ENCODE data around the gene TBX15.

DNA sequence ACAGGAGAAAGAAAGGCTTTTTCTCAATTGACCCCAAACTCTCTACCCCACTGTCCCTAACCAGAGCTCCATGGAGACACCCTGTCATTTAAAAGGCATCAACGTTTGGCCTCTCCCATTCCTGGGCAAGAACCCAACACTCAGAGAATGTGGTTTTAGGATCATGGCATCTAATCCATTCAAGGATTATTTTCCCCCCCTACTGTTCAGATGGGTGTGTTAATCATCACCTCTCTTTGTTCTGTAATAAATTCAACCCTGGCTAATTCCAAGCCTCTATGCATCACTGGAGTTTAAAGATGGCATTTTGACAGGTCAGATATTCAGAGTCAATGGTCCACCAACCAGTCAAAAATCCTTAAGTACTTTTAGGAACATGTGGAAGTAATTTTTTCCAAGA is 42.7 kb downstream of the TBX15 start:
- TF ChIP-seq, protein P1, sequence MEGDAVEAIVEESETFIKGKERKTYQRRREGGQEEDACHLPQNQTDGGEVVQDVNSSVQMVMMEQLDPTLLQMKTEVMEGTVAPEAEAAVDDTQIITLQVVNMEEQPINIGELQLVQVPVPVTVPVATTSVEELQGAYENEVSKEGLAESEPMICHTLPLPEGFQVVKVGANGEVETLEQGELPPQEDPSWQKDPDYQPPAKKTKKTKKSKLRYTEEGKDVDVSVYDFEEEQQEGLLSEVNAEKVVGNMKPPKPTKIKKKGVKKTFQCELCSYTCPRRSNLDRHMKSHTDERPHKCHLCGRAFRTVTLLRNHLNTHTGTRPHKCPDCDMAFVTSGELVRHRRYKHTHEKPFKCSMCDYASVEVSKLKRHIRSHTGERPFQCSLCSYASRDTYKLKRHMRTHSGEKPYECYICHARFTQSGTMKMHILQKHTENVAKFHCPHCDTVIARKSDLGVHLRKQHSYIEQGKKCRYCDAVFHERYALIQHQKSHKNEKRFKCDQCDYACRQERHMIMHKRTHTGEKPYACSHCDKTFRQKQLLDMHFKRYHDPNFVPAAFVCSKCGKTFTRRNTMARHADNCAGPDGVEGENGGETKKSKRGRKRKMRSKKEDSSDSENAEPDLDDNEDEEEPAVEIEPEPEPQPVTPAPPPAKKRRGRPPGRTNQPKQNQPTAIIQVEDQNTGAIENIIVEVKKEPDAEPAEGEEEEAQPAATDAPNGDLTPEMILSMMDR (IDR thresholded peaks at IDR 0.05): no peak
- no peak for TF ChIP-seq POLR2AphosphoS5 (IDR thresholded peaks at IDR 0.05; ENCODE audit: low read depth, low read length)
- TF ChIP-seq, protein P2, sequence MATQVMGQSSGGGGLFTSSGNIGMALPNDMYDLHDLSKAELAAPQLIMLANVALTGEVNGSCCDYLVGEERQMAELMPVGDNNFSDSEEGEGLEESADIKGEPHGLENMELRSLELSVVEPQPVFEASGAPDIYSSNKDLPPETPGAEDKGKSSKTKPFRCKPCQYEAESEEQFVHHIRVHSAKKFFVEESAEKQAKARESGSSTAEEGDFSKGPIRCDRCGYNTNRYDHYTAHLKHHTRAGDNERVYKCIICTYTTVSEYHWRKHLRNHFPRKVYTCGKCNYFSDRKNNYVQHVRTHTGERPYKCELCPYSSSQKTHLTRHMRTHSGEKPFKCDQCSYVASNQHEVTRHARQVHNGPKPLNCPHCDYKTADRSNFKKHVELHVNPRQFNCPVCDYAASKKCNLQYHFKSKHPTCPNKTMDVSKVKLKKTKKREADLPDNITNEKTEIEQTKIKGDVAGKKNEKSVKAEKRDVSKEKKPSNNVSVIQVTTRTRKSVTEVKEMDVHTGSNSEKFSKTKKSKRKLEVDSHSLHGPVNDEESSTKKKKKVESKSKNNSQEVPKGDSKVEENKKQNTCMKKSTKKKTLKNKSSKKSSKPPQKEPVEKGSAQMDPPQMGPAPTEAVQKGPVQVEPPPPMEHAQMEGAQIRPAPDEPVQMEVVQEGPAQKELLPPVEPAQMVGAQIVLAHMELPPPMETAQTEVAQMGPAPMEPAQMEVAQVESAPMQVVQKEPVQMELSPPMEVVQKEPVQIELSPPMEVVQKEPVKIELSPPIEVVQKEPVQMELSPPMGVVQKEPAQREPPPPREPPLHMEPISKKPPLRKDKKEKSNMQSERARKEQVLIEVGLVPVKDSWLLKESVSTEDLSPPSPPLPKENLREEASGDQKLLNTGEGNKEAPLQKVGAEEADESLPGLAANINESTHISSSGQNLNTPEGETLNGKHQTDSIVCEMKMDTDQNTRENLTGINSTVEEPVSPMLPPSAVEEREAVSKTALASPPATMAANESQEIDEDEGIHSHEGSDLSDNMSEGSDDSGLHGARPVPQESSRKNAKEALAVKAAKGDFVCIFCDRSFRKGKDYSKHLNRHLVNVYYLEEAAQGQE (IDR thresholded peaks at IDR 0.05; ENCODE audit: insufficient read depth in 1 of 2, low read depth in 2 of 2, low read length in 1 of 2): no peak
